Loucy (cell line): Measurements from ENCODE around the gene TRIO.

Source experiments
- H2AFZ ChIP-seq: fragments of 200-600 bp; sonication (generic); 2 replicates; pipeline ENCODE4 v1.6.0; 2016; ENCODE audit warnings: antibody characterized with exemption, mild to moderate bottlenecking, low read length, moderate library complexity
- H3F3A ChIP-seq: fragments of 200-600 bp; 2 replicates; pipeline ENCODE4 v1.6.0; 2016; ENCODE audit warnings: antibody characterized with exemption, low read depth, mild to moderate bottlenecking
- H3K27me3 ChIP-seq: fragments of 200-600 bp; sonication (generic); 2 replicates; pipeline ENCODE4 v1.6.1; 2014; ENCODE audit warnings: low read length, mild to moderate bottlenecking; ENCODE audit not compliant: insufficient read depth, poor library complexity, severe bottlenecking
- H3K36me3 ChIP-seq: fragments of 200-600 bp; sonication (generic); 2 replicates; pipeline ENCODE4 v1.6.1; 2016; ENCODE audit warnings: low read length; ENCODE audit not compliant: insufficient read depth
- H3K4me1 ChIP-seq: fragments of 200-600 bp; sonication (generic); 2 replicates; pipeline ENCODE4 v1.5.1; 2014; ENCODE audit warnings: low read length, mild to moderate bottlenecking; ENCODE audit not compliant: insufficient read depth, poor library complexity, severe bottlenecking
- H3K4me2 ChIP-seq: fragments of 200-600 bp; sonication (generic); 2 replicates; pipeline ENCODE4 v1.6.0; 2014; ENCODE audit warnings: antibody characterized with exemption, low read length, low read depth, mild to moderate bottlenecking; ENCODE audit not compliant: poor library complexity, severe bottlenecking
- H3K4me3 ChIP-seq: fragments of 200-600 bp; sonication (generic); 2 replicates; pipeline ENCODE4 v1.5.1; 2014; ENCODE audit warnings: low read length, mild to moderate bottlenecking, mixed read lengths; ENCODE audit not compliant: poor library complexity, severe bottlenecking
- H3K79me2 ChIP-seq: fragments of 200-600 bp; sonication (generic); 2 replicates; pipeline ENCODE4 v1.6.1; 2014; ENCODE audit warnings: low read length; ENCODE audit not compliant: insufficient read depth
- H3K9ac ChIP-seq: fragments of 200-600 bp; sonication (generic); 2 replicates; pipeline ENCODE4 v1.6.0; 2014; ENCODE audit warnings: mild to moderate bottlenecking, low read depth, low read length, moderate library complexity; ENCODE audit not compliant: poor library complexity, severe bottlenecking
- H3K9me2 ChIP-seq: fragments of 200-600 bp; sonication (generic); replicated peaks from 2 replicates; pipeline ENCODE4 v1.6.1; 2016; ENCODE audit warnings: low read depth, low read length, mixed read lengths
- H3K9me3 ChIP-seq: fragments of 200-600 bp; sonication (generic); 2 replicates; pipeline ENCODE4 v1.6.1; 2014; ENCODE audit warnings: mild to moderate bottlenecking, antibody characterized with exemption, low read length, low read depth; ENCODE audit not compliant: insufficient read depth
- H4K20me1 ChIP-seq: fragments of 200-600 bp; sonication (generic); 2 replicates; pipeline ENCODE4 v1.6.0; 2014; ENCODE audit warnings: antibody characterized with exemption, low read length, mild to moderate bottlenecking; ENCODE audit not compliant: insufficient read depth, poor library complexity, severe bottlenecking
- EZH2phosphoT487 ChIP-seq: fragments of 200-600 bp; IDR thresholded peaks from 2 replicates; pipeline ENCODE4 v1.6.1; 2018; ENCODE audit warnings: antibody characterized with exemption, mild to moderate bottlenecking, moderate library complexity, borderline replicate concordance
- TF ChIP-seq, protein P1 (sequence below): fragments of 200-600 bp; sonication (generic); conservative IDR thresholded peaks from 2 replicates; pipeline ENCODE4 v1.5.1; 2014; ENCODE audit warnings: mild to moderate bottlenecking, antibody characterized with exemption, low read length

Gene TRIO

DNA sequence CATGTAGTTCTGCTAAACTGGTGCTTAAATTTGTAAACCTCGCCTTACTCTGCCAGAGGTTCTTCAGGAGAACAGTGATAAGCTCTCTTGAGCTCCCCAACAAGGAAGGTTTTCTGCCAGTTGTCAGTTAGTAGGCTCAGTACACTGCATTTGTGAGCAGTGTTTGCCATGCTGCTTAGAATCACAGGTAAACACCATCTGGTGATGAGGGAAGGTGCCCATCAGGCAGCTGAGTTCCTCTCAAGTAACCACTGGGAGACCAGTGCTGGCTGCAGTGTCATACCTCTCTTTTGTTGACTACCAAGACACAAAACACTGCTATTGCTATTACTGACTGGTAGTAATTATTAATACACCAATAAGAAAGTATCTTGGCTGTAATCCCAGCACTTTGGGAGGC lies 252.3 kb downstream of the TRIO start:
- H3K27me3 ChIP-seq: no peaks in the 10 kb centered on the region
- no peak overlapping the region for H3K9ac ChIP-seq
- no peaks in the 10 kb centered on the region for H3F3A ChIP-seq
- H2AFZ ChIP-seq: no peak overlapping the region
- no peaks in the 10 kb centered on the region for H3K9me2 ChIP-seq
- no peaks in the 10 kb centered on the region for H3K9me3 ChIP-seq
- H3K79me2 ChIP-seq: no peaks in the 10 kb centered on the region
- no peak overlapping the region for H3K4me3 ChIP-seq
- H3K4me2 ChIP-seq: no peak overlapping the region
- peaks cover 11% of the 10 kb centered on the region for H3K4me1 ChIP-seq
- no peaks in the 10 kb centered on the region for H4K20me1 ChIP-seq
- no peak for TF ChIP-seq EZH2phosphoT487
- TF ChIP-seq, protein P1, sequence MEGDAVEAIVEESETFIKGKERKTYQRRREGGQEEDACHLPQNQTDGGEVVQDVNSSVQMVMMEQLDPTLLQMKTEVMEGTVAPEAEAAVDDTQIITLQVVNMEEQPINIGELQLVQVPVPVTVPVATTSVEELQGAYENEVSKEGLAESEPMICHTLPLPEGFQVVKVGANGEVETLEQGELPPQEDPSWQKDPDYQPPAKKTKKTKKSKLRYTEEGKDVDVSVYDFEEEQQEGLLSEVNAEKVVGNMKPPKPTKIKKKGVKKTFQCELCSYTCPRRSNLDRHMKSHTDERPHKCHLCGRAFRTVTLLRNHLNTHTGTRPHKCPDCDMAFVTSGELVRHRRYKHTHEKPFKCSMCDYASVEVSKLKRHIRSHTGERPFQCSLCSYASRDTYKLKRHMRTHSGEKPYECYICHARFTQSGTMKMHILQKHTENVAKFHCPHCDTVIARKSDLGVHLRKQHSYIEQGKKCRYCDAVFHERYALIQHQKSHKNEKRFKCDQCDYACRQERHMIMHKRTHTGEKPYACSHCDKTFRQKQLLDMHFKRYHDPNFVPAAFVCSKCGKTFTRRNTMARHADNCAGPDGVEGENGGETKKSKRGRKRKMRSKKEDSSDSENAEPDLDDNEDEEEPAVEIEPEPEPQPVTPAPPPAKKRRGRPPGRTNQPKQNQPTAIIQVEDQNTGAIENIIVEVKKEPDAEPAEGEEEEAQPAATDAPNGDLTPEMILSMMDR: no peak
- peaks cover 64% of the 10 kb centered on the region for H3K36me3 ChIP-seq

DNA sequence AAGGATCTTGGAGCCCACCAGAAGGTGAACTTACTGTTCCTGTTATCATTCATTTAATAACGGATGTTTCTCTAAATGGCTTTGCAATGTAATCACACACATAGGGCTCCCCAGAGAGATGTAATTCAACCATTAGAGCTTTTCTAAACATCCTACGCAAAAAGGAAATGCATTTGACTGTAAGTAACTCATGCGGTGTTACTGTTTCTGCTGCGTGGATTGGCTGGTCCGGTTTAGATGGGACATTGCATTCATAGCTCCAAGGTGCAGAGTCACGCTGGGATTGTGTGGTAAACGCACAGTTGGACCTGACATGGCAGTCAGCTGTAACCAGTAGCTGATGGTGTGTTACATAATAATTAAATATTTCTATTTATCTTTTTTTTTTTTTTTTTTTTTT lies 252.9 kb downstream of the TRIO start:
- Histone ChIP-seq H3K9me3 (no peaks in the 10 kb centered on the region), H2AFZ (no peak overlapping the region), H3K9ac (no peak overlapping the region), H3K4me1 (peaks cover 16% of the 10 kb centered on the region), H3K79me2 (no peaks in the 10 kb centered on the region), H3K4me3 (no peak overlapping the region), H3K4me2 (no peak overlapping the region), H4K20me1 (no peaks in the 10 kb centered on the region), H3K9me2 (no peaks in the 10 kb centered on the region), H3K36me3 (peaks cover 61% of the 10 kb centered on the region), H3K27me3 (no peaks in the 10 kb centered on the region), H3F3A (no peaks in the 10 kb centered on the region)
- TF ChIP-seq, protein P1: no peak
- no peak for TF ChIP-seq EZH2phosphoT487

DNA sequence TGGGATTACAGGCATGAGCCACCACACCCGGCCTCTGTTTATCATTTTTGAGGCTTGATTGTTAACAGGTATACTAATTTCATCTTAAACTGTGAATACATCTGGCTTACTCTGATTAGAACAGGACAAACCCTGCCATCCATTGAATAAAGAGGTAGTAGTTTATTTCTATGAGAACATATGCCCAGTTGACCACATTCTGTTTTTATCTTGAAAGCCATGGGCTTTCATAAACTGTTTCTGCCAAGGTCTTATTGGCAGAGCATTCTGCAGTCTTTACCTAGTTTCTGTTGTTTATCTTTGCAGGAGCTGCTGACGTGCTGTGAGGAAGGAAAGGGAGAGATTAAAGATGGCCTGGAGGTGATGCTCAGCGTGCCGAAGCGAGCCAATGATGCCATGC lies 253.6 kb downstream of the TRIO start:
- no peaks in the 10 kb centered on the region for H3F3A ChIP-seq
- H3K36me3 ChIP-seq: peaks cover 55% of the 10 kb centered on the region
- TF ChIP-seq, protein P1: no peak
- TF ChIP-seq EZH2phosphoT487: no peak
- H3K27me3 ChIP-seq: no peaks in the 10 kb centered on the region
- no peak overlapping the region for H2AFZ ChIP-seq
- peaks cover 16% of the 10 kb centered on the region for H3K4me1 ChIP-seq
- no peaks in the 10 kb centered on the region for H3K79me2 ChIP-seq
- H3K4me2 ChIP-seq: no peak overlapping the region
- no peaks in the 10 kb centered on the region for H3K9me2 ChIP-seq
- no peak overlapping the region for H3K9ac ChIP-seq
- no peaks in the 10 kb centered on the region for H4K20me1 ChIP-seq
- H3K9me3 ChIP-seq: no peaks in the 10 kb centered on the region
- no peak overlapping the region for H3K4me3 ChIP-seq
